ENCODE data around the gene NME7.

NME7 gene

DNA sequence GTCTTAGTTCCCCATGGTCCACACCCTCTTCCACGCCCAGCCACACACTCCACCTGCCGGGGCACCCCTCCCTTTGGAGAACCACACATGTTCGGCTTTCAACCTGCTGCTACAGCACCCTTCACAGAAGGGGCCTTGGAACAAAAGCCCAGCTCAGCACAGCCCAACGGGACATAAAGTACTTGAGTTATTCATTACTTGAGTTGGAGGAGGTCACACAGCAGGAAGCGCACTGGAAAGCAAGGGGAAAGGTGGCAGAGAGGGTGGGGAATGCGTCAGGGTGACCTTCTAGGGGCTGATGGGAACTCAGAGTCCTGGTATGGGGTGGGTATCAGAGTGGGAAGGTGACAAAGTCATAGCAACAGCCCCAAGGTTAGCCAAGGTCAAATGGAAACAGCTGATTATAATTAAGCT lies 264.1 kb downstream of the NME7 start:
- DNase-seq, result no peak

DNA sequence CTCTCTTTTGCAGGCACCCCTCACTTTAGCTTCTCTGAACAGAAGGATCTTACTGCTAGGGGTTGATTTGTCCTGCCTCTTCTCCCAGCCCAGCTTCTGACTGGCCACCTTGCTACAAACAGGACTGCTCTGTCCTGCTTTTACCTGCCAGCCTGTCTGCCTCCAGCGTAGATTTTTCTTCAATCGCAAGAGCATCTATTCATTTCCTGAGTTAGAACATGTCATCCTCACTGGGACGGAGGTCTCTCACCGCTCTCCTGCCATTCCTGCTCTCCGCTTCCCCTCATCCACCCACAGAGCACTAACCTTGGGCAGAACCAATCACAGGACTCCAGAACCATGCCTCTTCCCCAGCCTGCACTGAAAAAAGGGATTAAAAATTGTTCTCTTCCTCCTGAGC lies 264.6 kb downstream of the NME7 start:
- DNase-seq, result no peak

DNA sequence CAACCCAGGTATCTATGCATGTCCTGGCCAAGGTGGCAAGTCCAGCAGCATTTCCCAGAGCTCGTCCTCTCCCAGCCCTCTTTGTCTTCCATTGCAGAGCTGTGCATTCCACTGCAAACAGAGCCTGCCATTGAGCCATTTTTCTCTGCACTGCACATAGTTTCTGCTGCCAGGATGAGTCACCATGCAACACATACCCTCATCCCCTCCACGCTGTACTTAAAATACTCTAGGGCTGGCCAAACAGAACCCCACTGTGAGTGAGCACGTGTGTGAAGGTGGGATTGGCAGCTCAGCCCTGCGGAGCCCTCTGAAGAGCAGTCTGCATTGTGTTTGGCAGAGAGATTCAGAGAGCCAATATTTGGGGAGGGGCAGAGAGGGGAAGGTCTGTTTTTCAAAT lies 265.0 kb downstream of the NME7 start:
- DNase-seq, result peak; percentile 60

DNA sequence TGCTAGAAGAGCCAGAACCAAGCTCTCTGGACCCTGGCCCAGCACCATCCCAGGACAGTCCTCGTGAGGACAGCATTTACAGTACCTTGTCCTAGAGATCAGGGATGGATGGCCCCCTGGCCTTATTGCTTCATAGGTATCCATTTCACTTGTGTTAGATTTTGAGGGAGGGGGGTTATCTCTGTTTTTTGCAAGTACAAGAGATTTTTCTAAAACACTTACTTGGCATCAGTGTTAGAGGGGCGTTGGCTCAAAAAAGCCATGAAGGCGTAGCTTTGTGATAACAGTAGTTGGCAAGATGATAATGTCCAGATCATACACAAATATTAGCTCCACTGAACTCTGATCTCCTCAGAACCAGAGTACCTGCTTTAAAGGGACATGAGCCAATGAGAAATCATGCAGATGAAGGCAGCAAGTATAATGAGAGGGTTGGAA lies 266.9 kb downstream of the NME7 start:
- no peak for DNase-seq

DNA sequence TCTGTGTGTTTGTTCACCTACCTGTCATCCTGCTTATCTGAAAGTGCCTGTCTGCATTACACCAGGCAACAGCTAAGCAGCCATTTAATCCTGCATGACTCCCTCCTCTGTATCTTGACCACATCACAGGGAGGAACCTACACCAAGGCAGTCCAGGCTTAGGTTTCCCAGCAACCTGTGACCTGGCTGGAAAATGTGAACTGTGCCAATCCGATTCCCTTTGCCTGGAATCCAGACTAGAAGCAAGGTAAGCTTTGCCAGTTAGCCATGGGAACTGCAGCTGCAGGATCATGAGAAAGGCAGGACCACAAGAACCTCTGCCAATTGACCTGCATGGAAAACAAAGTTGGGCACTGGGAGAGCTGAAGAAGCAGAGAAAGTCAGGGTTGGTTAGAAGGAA lies 267.4 kb downstream of the NME7 start:
- DNase-seq, result no peak

DNA sequence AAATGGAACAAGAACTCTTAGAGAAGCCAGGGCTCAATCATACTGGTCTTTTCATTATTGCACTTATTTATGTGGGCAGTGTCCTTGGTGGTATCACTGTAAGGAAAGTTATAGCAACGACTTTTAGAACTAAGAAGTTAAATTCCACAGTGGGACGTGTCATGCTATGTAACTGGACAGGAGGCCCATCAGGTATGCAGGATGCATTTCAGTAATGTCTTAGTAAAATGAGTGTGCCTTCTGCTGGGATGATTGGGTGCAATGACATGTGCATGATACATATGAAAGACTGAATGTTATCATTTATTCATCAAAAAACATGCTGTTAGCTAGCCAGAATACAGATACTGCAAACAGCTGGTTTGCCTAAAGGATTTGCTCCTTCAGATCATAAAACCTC lies 268.0 kb downstream of the NME7 start:
- DNase-seq, result no peak

DNA sequence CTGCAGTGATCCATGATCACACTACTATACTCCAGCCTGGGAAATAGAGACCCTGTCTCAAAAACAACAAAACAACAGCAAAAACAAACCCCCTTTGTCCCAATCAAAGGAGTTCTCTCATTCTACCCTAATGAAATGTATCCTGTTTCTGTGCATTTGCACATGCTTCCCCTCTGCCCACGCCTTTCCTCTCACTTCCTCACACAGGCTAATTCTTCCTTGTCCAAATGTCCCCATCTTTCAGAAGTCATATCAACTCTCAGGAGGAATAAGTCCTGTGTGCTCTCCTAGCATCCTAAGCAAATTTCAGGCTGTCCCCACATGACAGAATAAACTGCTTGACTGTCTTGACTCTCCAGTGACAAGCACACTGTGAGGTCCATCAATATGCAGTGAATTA lies 269.2 kb downstream of the NME7 start:
- no peak for DNase-seq

DNA sequence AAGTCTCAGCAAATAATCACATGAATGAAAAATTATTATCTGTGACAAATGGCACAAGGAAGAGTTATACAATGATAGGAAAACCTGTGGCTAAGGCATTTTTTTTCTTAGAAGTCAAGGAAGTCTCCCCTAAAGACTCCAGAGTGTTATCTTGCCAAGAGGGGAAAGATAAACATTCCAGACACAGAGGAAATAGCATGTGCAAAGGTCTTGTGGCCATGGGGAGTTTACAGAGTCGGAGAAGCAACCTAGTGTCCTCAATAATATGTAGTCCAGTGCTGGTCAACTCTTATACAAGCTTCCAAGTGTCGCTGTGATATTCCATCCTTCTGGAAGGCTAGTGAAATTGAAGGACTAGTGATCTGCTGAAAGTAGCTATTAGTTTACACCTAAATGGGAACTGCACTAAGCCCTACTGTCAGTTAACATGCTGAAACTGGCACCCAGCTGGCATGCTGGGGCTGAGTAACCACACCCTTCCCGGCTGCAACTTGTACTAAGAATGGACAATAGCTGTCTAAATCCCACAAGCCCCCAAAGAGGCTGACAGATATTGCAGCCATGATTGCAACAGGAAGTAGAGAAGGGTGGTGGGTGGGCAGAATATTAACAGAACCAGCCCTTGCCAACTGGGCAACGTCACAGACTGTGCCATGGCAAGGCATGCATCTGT lies 272.6 kb downstream of the NME7 start:
- no peak for DNase-seq

DNA sequence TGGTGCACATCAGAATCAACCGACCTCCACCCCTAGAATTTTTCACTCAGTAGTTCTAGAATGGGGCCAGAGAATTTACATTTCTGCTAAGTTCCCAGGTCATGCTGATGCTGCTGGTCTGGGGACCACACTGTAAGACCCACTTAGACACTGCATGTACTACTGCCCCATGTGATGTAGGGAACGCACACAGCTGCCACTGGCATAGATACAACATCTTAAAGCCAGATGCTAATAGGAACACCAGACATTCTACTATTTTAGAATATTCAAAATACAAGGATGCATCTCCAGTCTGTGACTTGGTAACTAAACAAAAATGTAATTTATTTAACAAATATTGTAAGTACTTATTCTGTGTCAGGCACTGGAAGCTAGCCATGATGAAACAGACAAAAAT lies 275.2 kb downstream of the NME7 start:
- no peak for DNase-seq

DNA sequence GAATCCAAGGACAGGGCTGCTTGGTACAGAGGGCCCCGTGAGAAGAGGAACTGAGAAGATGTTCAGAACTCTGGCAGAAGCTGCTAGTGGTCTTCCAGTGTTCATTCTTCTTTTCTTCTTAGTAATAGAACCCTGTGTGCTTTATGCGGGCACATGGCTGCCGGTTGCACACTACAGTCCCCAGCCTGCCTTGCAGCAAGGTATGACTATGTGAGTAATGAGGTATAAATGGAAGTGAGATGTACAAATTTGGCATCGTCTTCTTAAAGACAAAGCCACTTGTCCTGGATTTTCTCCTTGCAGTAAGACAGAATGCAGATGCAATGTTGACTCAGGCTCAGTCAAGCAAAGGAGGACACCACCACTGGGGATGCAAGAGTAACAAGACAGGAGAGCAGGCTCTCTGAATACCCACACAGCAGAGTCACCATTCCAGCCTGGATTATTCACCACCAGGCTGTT lies 276.1 kb downstream of the NME7 start:
- no peak for DNase-seq

DNA sequence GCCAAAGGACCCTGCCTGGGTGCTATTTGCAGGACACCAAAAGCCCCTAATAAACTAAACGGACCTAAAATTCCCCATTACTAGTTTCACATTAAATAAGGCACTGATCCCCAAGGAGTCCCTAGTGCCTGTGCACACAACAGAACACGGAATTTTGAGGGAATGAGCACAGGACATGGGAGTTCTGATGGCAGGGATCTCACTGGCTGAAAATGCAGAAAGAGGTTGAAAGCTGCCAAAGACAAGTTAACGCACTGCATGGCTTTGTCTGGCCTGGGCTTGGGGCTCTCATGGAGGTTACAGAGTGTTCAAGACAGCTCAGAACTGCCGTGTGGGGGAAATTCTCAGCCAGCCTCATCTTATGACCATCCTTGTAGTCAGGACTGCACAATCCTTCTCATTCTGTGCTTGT lies 276.7 kb downstream of the NME7 start:
- no peak for DNase-seq

DNA sequence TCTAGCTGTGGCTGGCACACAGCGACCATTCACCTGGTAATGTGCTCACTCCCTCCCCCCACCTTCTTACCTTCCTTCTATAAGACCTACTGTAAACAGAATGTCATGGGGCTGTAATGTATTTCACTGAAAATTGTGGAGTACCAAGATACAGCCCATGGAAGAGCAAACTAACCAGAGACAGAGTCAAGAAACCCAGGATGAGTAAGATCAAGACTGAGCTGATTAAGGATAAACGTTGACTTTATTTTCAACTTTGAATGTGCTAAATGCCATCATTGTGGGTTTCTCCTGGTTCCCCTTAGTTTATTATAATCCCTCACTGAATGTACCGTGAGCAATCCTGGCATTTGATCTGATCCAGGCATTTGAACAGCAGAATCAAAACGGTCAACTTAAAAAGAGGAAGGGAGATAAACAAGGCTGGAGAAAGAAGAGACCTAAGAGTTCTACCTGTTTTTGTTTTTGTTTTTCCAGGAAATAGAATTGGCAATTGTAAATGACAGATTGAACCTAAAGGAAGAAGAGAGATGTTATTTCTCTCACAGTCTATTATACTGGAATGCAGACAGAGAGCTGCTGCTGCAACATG lies 277.2 kb downstream of the NME7 start:
- no peak for DNase-seq

DNA sequence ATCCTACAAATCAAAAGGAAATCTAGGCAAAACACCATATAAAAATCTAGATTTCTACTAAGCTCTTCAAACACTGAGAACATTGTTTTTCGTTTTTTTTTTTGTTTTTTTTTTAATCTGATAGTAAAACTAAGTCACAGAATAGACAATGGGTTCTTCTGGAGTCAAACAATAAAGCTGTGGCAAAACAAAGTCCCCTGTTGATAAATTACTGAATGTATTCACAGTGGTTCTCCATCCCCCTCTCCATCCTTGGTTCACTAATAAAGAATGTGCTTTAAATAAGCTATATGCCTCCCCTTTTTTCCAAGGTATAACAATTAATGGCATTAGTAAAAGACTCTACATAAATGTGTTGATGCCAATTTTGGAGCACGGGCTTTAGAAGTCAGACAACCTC lies 277.8 kb downstream of the NME7 start:
- DNase-seq, result no peak

DNA sequence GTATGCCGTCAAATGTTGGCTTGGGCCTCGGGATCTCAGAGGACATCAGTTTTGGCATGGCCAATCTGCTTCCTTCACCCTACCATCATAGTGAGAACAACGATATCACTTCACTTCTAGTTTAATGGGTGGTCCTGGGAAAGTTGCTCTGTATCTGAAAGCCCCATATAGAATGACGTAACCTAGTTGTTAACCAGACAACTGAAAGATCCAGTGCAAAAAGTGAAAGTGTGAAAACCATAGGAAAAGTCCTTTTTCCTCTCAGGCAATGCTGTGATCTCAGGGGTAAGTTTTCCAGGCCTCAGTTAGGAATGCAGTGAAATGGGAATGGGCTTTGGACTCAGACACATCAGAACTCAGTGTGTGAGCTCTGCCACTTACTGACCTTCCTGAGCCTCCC lies 279.7 kb downstream of the NME7 start:
- DNase-seq, result no peak

DNA sequence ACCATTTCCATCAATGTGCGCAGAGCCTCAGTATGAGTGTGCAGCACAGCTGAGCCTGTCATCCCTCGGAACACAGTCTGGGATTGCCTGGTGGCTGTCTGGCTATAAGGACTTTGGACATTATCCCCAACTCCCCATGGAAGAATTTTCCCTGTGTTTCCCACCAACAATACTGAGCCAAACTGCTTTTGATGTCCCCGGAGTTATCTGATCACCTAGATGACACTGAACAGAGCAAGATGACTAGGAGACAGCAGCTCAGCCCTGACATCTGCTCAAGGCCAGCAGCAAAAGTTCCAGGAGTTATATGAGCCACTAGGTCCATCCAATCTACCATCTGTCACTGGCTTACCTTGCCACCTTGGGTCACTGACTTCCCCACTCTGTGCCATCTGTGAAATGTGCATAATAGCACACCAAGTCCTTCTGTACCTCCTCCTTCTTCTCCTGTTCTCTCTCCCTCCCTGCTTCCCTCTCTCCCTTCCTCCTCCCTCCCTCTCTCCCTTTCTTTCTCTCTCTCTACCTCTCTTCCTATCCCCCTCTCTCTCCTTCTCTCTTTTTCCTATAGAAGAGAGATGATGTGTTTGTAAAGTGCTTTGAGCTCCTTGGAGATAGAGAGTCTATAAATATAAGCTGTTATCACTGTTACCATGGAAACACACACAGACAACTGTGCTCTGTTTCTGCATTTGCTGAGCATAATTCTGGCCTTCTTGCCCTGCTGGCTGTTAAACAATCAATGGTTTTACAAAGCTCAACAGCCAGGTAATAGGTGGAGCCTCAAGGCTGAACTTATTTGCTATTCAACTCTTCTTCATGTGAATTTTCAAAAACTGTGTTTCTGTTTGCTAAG lies 280.8 kb downstream of the NME7 start:
- no peak for DNase-seq

DNA sequence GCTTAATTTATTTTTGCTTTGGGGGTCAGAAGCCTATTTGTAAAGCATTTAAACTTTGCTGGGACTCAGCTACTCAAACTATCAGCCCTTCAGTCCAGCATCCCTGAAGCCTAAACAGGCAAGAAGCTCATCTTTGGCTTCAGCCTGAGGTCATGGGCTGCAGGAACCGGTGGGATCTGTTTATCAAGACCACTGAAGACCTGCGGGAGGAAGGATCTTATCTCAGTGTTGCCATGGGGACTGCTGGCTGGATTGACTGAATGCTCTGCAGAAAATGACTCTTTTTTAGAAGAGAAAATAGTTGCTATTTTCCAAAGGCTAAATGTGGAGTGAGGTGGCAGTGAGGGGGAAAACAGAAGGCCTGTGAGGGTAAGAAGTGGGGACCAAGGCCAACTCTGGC lies 281.7 kb downstream of the NME7 start:
- no peak for DNase-seq
